Gastroesophageal sphincter (tissue), 3 donors: ENCODE data around the gene EPB41L3.

ENCODE experiments used
- CTCF ChIP-seq, 4 experiments: fragments of 200-600 bp in 2 of 4; fragments of 450-650 bp in 2 of 4; sonication (generic) in 1 of 4; IDR thresholded peaks; one replicate each; pipeline ENCODE4 v1.5.1; 2017 to 2019; ENCODE audit warnings: antibody characterized with exemption in 4 of 4, mild to moderate bottlenecking in 2 of 4, moderate library complexity in 2 of 4
- EP300 ChIP-seq: sonication (generic); formaldehyde crosslinking; IDR thresholded peaks from one replicate; pipeline ENCODE4 v1.6.1; 2017; ENCODE audit warnings: antibody characterized with exemption, mild to moderate bottlenecking
- POLR2A ChIP-seq, 2 donors: fragments of 450-650 bp; IDR thresholded peaks; one replicate each; pipeline ENCODE4 v1.6.1; 2017; ENCODE audit warnings: antibody characterized with exemption in 2 of 2, mild to moderate bottlenecking in 2 of 2, moderate library complexity in 1 of 2
- POLR2AphosphoS5 ChIP-seq: sonication (generic); formaldehyde crosslinking; IDR thresholded peaks from one replicate; pipeline ENCODE4 v1.6.1; 2017; ENCODE audit warnings: antibody characterized with exemption

DNA sequence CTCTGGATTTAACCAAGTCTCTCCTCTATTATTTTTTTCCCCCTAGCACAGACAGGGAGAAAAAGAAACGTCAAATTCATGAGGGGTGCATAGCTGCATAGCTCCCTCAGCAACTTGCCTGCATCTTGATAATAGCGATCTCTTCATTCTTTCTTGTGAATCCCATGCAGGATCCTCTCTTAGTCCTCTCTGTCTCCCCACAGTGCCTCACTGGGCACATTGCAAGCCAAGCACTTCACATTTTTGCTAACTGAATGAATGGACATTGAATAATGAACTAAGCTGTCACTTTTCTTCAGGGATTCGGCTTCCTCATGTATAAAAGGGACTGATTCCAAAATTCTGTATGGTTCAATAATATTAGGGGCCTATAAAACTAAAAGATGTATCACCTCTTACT lies 2.9 kb upstream of the EPB41L3 start:
- TF ChIP-seq CTCF (IDR thresholded peaks at IDR 0.05) (peak in 3 of 4 experiments; percentile 24 to 38 (median 30)), POLR2A (IDR thresholded peaks at IDR 0.05) (no peak), POLR2AphosphoS5 (no peak), EP300 (no peak)
